Pancreas (tissue), 10 donors: ENCODE data around the gene RNF121. TPM values are rescaled to one million over a fixed set of nuclear protein-coding genes. Genes with fewer than 3 reads are reported as not detected.

Experiments
- ATAC-seq, 4 donors: fragments of 200-7000 bp; cut with Tn5 transposase; one replicate each; pipeline versions ENCODE4 v1.8.0 to v1.9.1; 2020; ENCODE audit warnings: mild to moderate bottlenecking in 4 of 4, moderate library complexity in 4 of 4
- DNase-seq, 6 donors: peaks; one replicate each; pipeline ENCODE4 v3.0.0-alpha.2; 2020
- FAIRE-seq: peaks from 2 replicates; lab custom pipeline; 2012; peaks lifted over from hg19 to GRCh38; lab: Jason Lieb, UNC
- H3K27ac ChIP-seq, 4 donors: fragments of 200-600 bp; sonication (generic); 1 replicate in 3 of 4; 2 replicates in 1 of 4; pipeline versions ENCODE4 v1.5.0 to v1.8.0; 2020
- H3K27me3 ChIP-seq, 4 donors: fragments of 200-600 bp; one replicate each; pipeline ENCODE4 v1.8.0; 2021
- H3K36me3 ChIP-seq, 3 donors: fragments of 200-600 bp; sonication (generic) in 1 of 3; one replicate each; pipeline versions ENCODE4 v1.5.0 to v1.8.0; 2020 to 2021
- H3K4me1 ChIP-seq, 3 donors: fragments of 200-600 bp; one replicate each; pipeline ENCODE4 v1.8.0; 2021
- H3K4me3 ChIP-seq, 4 donors: fragments of 200-600 bp; sonication (generic) in 2 of 4; one replicate each; pipeline versions ENCODE4 v1.5.0 to v1.8.0; 2020 to 2021
- H3K9me3 ChIP-seq, 4 donors: fragments of 200-600 bp; one replicate each; pipeline ENCODE4 v1.8.0; 2021
- WGBS, 2 donors: extraction: QIAGEN DNeasy Blood & Tissue Kit; methylation state at CpG; one replicate each; pipeline ENCODE4 v1.1.7; 2013; 5-methylcytosine and 5-hydroxymethylcytosine counted together
- intact Hi-C, 3 donors: fragments of 100-400 bp; cut with DNase I; formaldehyde crosslinking; loops; one replicate each; pipeline versions ENCODE4 v1.11.1 to v1.14.2; 2022
- polyA plus RNA-seq, 2 donors: library from polyadenylated mRNA; stranded (reverse); fragments of 200-250 nt; gene quantifications; one replicate each; pipeline ENCODE4 v1.2.3, GENCODE V29; 2013
- total RNA-seq, 6 donors: library from RNA; stranded (reverse); fragmentation: NEBNext Ultra II Directional in 4 of 6; extraction: Animal tissue kit (Norgen Biotek cat#: 25700) in 4 of 6; gene quantifications; one replicate each; pipeline versions ENCODE4 v1.2.1 to v1.2.4, GENCODE V29; 2021 to 2023
- TF ChIP-seq, protein P1 (sequence below), 4 donors: fragments of 200-600 bp; sonication (generic) in 3 of 4; IDR thresholded peaks; one replicate each; pipeline versions ENCODE4 v1.5.0 to v1.8.0; 2021; ENCODE audit warnings: antibody characterized with exemption in 4 of 4
- donor health status: healthy with polysubstance abuse.
- donor health status: DM: no; HTN: no; CAD: no; lungs with moderate emphysema.
- donor health status: DM: no; HTN: no; CAD: no.
- donor health status: control.
- donor health status: control.
- donor health status: Bipolar disorder and iron deficiency.
- donor health status: DM: yes; HTN: yes; CAD: no.
- donor health status: DM: no; HTN: no; CAD: no.
- donor health status: DM: no; HTN: no; CAD: no.
- donor health status: DM: yes; HTN: yes; CAD: no.

Gene RNF121
- total and polyA plus RNA-seq, 8 donors, result 10.9 to 20.7 (median 13.8) TPM

DNA sequence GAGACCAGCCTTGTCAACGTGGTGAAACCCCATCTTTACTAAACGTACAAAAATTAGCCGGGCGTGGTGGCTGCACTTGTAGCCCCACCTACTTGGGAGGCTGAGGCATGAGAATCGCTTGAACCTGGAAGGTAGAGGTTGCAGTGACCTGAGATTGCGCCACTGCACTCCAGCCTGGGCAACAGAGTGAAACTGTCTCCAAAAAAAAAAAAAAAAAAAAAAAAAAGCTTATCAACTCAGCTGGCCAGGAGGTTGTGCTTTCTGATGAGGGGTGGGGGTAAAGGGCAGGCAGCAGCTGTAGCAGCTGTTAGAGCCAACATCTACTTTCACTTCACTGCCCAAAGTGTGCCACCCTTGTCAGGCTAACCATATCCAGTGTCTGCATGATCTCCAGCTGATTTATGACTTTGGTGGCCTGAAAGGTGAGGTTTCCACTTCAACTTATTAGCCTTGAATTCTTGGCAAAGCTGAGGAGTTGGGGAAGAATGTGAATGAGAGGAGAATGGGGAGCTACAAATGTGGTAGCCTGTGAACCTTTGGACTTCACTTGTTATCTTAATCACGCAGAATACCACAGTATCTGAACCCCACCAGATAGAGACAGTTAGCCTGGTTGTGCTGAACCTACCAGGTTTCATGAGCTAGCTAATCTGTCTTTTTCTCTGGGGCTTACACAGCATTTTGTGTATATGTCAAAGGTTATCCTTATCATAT, 19.6 kb downstream of the RNF121 start:
- H3K4me1 ChIP-seq, result peaks cover 9 to 30% (median 9%) of the 10 kb centered on the region in 3 donors
- FAIRE-seq, result no peak
- peak; percentile 90 to 94 (median 91) for ATAC-seq
- H3K27me3 ChIP-seq, result no peaks in the 10 kb centered on the region
- whole genome bisulfite sequencing, 2 donors, result 42 to 46% methylated on average over 7 of the region's 7 CpGs
- H3K27ac ChIP-seq, result peak overlapping the region in 3 of 4 donors; percentile 6 to 64 (median 35)
- TF ChIP-seq, protein P1, sequence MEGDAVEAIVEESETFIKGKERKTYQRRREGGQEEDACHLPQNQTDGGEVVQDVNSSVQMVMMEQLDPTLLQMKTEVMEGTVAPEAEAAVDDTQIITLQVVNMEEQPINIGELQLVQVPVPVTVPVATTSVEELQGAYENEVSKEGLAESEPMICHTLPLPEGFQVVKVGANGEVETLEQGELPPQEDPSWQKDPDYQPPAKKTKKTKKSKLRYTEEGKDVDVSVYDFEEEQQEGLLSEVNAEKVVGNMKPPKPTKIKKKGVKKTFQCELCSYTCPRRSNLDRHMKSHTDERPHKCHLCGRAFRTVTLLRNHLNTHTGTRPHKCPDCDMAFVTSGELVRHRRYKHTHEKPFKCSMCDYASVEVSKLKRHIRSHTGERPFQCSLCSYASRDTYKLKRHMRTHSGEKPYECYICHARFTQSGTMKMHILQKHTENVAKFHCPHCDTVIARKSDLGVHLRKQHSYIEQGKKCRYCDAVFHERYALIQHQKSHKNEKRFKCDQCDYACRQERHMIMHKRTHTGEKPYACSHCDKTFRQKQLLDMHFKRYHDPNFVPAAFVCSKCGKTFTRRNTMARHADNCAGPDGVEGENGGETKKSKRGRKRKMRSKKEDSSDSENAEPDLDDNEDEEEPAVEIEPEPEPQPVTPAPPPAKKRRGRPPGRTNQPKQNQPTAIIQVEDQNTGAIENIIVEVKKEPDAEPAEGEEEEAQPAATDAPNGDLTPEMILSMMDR (IDR thresholded peaks at IDR 0.05), result no peak
- peak in 4 of 6 donors; percentile 49 to 71 (median 57) for DNase-seq
- H3K36me3 ChIP-seq, result no peaks in the 10 kb centered on the region
- no peaks in the 10 kb centered on the region for H3K9me3 ChIP-seq
- intact Hi-C loops, result no loop called here
- H3K4me3 ChIP-seq, result no peak overlapping the region

DNA sequence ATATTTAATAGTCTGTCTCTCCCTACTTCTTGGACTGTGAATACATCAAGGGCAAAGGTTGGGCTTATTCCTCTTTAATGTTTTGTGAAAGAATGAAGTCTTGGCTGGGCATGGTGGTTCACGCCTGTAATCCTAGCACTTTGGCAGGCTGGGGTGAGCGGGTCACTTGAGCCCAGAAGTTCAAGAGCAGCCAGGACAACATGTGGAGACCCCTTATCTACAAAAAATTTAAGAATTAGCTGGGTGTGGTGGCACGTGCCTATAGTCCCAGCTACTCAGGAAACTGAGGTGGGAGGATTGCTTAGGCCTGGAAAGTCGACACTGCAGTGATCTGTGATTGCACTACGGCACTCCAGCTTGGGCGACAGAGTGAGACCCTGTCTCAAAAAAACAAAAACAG, 20.2 kb downstream of the RNF121 start:
- no peak for FAIRE-seq
- intact Hi-C loops, result no loop called here
- TF ChIP-seq, protein P1 (IDR thresholded peaks at IDR 0.05), result no peak
- H3K36me3 ChIP-seq, result no peaks in the 10 kb centered on the region
- H3K27ac ChIP-seq, result peak overlapping the region in 3 of 4 donors; percentile 6 to 64 (median 35)
- no peaks in the 10 kb centered on the region for H3K9me3 ChIP-seq
- 52 to 56% methylated on average over 6 of the region's 6 CpGs for WGBS, 2 donors
- H3K4me3 ChIP-seq, result no peak overlapping the region
- H3K4me1 ChIP-seq, result peaks cover 9 to 30% (median 9%) of the 10 kb centered on the region in 3 donors
- DNase-seq, result no peak
- H3K27me3 ChIP-seq, result no peaks in the 10 kb centered on the region
- ATAC-seq, result peak in 2 of 4 donors; percentile 11 to 37

DNA sequence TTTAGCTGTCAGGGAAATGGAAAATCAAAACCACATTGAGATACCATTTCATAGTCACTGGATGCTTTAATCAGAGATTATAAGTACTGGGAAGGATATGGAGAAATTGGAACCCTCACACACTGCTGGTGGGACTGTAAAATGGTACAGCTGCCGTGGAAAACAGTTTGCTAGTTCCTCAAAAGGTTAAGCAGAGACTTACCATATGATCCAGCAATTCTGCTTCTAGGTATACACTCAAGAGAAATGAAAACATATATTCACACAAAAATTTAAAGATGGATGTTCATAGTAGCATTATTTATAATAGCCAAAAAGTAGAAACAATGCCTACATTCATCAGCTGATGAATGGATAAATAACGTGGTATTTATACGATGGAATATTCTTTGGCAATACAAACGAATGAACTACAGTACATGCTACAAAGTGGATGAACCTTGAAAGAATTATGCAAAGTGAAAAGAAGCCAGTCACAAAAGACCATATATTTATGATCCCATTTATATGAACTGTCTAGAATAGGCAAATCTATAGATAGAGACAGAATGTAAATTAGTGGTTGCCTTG, 23.0 kb downstream of the RNF121 start:
- Histone ChIP-seq H3K9me3 (no peaks in the 10 kb centered on the region), H3K4me3 (no peak overlapping the region), H3K27ac (no peak overlapping the region), H3K36me3 (no peaks in the 10 kb centered on the region), H3K27me3 (no peaks in the 10 kb centered on the region), H3K4me1 (peaks cover 9 to 26% (median 9%) of the 10 kb centered on the region in 3 donors)
- no peak for ATAC-seq
- FAIRE-seq, result no peak
- TF ChIP-seq, protein P1 (IDR thresholded peaks at IDR 0.05), result no peak
- DNase-seq, result no peak
- 79 to 84% methylated on average over 4 of the region's 4 CpGs for WGBS, 2 donors
- intact Hi-C loops, result no loop called here

DNA sequence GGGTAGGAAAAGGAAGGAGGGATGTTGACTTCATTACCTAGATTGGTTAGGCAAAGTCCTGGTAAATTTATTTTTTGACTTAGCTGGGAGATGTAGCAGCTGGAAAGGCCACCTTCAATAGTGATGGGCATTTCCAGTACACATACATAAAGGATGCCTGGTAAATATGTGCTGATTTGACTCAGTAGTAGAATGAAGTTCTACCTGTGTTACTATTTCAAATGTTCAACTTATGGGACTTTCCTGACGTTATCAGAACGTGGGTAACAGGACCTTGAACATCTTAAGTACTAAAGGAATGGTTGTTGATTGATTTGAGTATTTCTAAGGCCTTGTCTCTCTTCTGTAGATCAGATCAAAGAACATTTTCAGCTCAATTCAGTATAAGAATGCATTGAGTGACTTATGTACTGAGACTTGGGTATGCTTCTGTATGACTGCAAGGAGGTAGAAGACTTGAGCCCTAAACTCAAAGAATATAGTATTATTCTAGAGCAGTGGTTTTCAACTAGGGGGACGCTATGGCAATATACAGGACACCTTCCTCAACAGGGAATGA, 27.1 kb downstream of the RNF121 start:
- DNase-seq, result no peak
- Histone ChIP-seq H3K9me3 (no peaks in the 10 kb centered on the region), H3K4me3 (no peak overlapping the region), H3K27ac (no peak overlapping the region), H3K4me1 (peaks cover 0 to 2% (median 0%) of the 10 kb centered on the region in 3 donors), H3K36me3 (no peaks in the 10 kb centered on the region), H3K27me3 (no peaks in the 10 kb centered on the region)
- 28 to 31% methylated on average over 3 of the region's 3 CpGs for WGBS, 2 donors
- intact Hi-C loops, result no loop called here
- FAIRE-seq, result no peak
- TF ChIP-seq, protein P1 (IDR thresholded peaks at IDR 0.05), result no peak
- no peak for ATAC-seq
